ENCODE measurements around the gene PNPLA3.

- TF ChIP-seq, protein P1, sequence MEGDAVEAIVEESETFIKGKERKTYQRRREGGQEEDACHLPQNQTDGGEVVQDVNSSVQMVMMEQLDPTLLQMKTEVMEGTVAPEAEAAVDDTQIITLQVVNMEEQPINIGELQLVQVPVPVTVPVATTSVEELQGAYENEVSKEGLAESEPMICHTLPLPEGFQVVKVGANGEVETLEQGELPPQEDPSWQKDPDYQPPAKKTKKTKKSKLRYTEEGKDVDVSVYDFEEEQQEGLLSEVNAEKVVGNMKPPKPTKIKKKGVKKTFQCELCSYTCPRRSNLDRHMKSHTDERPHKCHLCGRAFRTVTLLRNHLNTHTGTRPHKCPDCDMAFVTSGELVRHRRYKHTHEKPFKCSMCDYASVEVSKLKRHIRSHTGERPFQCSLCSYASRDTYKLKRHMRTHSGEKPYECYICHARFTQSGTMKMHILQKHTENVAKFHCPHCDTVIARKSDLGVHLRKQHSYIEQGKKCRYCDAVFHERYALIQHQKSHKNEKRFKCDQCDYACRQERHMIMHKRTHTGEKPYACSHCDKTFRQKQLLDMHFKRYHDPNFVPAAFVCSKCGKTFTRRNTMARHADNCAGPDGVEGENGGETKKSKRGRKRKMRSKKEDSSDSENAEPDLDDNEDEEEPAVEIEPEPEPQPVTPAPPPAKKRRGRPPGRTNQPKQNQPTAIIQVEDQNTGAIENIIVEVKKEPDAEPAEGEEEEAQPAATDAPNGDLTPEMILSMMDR (IDR thresholded peaks at IDR 0.05): no peak
- no peak for TF ChIP-seq POLR2AphosphoS5 (IDR thresholded peaks at IDR 0.05)
- TF ChIP-seq POLR2A (IDR thresholded peaks at IDR 0.05): no peak
Measured at GRCh38 chr22:43886231-43886630, 37.4 kb upstream of the PNPLA3 start.
